NOMO-1 (cell line): ENCODE measurements around the gene SBF2.
A peak's percentile ranks its signal among the peaks of the same experiment; 100 is the strongest.

ENCODE experiments used
- DNase-seq, 2 experiments: peaks; one replicate each; lab custom pipeline; 2025; ENCODE audit not compliant: unreplicated experiment in 2 of 2; lab: John Stamatoyannopoulos, UW

Gene SBF2

DNA sequence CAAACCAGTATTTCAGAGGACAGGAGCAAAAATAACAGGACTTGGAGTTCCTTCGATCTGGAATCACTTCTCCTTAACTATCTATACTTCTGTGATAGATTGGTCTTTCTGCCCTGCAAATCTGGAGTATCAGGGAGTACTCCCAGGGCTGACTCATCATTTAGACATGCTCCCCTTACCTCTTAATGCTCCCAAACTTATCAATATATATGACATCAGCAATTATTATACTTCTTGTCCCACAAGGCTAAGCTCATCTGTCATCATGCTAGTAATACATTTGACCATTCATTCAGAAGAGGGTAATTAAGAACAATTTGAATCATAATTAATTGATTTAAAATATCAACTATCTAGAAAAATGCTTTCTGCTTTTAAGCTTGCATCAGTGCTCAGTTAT is 466.3 kb downstream of the SBF2 start:
- no peak for DNase-seq

GRCh38 chr11:9826390-9826789 is 467.6 kb downstream of the SBF2 start:
- DNase-seq = no peak

GRCh38 chr11:9825895-9826294 is 468.1 kb downstream of the SBF2 start:
- no peak for DNase-seq

DNA sequence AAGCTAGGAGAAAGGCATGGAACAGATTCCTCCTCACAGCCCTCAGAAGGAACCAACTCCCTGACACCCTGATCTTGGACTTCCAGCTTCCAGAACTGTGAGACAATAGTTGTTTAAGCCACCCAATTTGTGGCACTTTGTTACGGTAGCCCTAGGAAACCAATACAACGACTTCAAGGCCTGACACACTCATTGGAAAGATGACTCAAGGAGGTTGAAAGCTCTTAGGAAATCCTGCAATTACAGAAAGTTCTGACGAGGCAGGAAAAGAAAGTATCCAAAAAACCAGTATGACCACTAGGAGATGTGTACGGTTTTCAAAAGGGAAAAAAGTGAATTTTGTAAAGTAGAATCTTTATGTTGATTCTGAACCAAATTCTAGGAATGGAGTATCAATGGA is 468.7 kb downstream of the SBF2 start:
- DNase-seq = no peak

DNA sequence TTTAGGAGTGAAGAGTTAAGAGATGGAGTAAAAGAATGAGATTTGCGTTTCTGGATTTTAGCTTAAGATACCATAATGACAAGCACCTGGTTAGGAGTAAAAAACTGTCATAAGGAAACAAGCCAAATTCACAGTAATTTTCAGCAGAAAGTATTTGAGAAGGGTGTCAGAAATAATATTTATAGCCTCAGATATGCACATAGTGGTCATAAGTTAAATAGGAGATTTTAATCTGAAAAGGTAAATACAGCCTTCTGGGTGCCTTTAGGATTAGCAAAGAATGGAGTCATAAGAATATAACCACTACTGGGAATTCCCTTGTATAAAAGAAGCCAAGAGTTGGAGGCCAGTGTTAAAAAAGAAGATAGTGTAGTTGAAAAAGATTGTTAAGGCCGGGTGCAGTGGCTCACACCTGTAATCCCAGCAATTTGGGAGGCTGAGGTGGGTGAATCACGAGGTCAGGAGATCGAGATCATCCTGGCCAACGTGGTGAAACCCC is 470.1 kb downstream of the SBF2 start:
- DNase-seq = no peak

DNA sequence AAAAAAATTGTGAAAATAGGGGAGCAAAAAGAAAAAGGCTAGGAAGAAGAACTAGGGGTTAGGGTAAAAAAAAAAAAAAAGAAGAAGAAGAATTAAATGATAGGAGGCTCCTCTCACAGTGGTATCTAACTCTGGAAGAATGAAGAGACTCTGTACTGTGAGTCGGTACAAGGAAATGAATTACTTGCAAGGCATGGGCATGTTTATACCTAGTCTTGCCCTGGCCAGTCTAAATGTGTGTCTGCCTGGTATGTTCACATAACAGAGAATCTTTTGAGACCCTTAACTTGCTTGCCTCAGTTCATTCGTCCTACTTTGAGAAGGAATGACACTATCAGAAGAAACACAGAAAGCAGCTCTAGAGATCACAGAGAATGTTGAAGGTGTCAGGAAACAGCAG is 470.6 kb downstream of the SBF2 start:
- no peak for DNase-seq

GRCh38 chr11:9821008-9821752 is 472.8 kb downstream of the SBF2 start:
- DNase-seq = no peak

DNA sequence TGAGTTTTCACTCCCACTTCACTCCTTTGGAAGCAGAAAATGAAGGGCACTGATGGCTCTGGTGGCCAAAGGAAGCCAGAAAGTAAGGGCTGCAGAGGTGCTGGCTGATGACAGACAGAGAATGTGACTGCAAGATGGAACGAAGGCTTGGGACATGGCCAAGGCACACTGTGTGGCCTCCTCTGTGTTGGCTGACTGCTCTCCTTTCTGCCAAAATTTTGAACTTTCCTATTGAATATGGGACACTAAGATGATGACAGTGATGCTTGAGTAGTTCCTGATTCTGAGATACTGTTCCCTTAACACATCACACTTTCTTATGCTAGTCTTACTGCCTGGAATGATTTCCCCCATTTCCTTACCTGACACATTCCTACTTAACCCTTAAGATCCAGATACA is 473.8 kb downstream of the SBF2 start:
- no peak for DNase-seq

DNA sequence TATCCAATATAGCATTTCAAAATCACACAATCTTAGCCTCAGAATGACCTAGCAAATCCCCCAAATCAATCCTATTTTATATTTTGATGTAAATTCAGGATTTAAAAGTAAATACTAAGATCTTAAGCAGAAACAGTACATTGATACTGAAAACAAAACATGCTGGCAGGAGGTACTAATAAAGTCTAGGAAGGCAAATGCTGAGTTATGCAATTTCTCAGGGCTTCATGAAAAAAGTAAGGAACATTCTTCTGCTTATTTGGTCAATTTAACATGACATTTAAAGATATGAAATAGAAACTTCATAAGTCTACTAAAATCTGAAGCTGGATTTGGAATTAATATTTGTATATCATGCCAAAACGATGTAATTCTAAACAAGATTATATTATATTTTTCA is 476.8 kb downstream of the SBF2 start:
- no peak for DNase-seq

GRCh38 chr11:9815486-9816136 is 478.4 kb downstream of the SBF2 start:
- DNase-seq = no peak

GRCh38 chr11:9814108-9814507 is 479.9 kb downstream of the SBF2 start:
- no peak for DNase-seq

GRCh38 chr11:9808943-9809342 is 485.1 kb downstream of the SBF2 start:
- no peak for DNase-seq

- DNase-seq = no peak
Observed at GRCh38 chr11:9806946-9807687, 486.9 kb downstream of the SBF2 start.

DNA sequence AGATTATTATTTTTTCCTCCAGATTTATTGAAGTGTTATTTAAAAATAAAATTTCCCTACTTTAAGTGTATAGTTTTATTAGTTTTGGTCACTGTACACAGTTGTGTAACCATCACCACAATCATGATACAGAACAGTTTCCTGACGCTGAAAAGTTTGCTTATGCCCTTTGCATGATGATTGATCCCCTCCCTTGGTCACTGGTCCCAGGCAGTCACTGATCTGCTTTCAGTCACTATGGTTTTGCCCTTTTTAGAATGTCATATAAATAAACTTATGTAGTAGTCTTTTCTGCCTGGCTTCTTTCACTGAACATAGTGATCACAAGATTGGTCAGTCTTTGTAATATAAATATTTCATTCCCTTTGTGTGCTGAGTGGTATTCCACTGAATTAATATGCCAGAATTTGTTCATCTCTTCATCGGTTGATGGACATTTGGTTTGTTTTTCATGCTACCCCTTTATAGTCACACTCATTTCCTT is 489.6 kb downstream of the SBF2 start:
- no peak for DNase-seq

DNA sequence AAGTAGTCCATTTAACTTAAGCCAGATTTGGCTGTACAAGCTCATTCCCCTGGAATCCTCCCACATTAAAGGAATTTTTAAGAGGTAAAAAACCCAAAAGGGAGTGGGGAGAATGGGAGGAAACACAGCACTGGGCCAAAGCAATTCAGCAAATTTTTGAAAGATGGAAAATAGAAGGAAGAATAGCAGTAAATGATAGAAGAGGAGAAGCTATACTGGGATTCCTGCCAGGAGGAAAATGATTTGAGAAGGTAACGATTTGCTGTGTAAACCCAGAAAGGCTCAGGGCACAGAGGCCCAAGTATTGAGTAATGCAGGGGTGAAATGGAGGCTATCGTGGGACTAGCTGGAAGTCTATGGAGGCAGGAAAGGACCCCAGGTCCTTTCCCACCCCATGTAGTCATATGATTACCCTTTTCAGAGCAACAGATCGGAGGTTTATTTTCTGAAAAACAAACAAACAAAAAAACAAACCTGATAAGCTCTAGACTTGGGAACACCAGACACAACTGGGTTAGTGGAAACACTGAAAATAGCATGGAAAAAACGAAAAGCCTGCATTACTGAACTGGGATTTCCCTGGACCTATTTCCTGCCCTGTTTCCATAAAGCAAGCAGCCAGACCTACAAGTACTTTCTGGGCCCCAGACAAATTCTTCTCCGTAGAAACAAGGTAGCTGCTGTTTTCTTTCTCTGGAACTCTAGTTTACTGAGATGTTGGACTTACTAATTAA is 490.2 kb downstream of the SBF2 start:
- DNase-seq = no peak

DNA sequence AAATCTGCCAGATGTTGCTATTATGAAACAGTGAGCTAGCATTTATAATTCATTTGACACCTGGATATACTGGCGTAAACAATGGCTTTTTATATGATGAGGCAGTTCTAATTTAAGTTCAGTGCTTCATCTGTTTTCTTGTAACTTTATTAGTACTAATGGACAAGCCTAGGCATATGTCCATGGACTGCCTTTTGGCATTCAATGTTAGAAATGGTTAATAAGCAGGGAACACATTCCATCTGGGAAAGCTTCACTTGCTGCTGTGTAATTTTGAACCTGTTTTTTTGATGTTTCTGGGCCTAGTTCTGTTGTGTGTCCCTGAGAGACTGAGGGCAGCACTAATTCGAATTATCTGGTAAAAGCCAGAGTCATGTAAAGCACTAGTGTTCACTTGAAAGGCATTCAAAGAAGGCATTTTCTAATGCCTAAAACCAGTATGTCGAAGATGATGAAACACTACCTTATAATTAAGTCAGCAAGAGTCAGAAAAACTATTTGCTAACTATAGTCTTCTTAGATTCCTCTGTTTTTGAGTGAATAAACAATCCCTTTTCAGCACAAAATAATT is 491.6 kb downstream of the SBF2 start:
- no peak for DNase-seq

DNA sequence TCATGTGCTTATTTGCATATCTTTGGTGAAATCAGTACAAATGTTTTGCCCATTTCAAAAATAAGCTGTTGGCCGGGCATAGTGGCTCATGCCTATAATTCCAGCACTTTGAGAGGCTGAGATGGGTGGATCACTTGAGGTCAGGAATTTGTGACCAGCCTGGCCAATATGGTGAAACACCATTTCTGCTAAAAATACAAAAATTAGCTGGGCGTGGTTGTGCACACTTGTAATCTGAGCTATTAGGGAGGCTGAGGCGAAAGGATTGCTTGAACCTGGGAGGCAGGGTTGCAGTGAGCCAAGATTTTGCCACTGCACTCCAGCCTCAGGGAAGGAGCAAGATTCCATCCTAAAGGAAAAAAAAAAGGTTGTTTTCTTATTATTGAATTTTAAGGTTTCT is 494.1 kb downstream of the SBF2 start:
- no peak for DNase-seq

- DNase-seq = no peak
Observed at GRCh38 chr11:9797300-9797699, 496.7 kb downstream of the SBF2 start.

DNA sequence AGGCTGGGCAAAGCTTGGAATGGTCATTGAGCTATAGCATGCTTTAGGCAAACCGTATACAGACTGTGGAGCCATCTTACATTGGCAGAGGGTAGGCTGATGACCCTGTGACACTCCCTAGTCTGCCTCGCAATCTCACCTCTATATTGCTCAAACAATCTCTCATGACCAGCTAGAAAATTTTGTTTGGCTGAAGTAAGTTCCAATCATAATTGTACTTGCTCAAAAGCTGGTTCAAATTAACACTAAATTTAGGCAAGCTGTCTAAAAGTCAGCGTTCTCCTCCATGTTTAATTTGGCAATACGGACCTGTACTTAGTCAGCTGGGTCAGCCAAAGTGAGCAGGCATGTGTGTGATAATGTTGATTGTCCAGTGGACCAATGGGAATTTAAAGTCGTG is 497.2 kb downstream of the SBF2 start:
- DNase-seq = peak in 1 of 2 experiments; percentile 2

- no peak for DNase-seq
Observed at GRCh38 chr11:9796266-9796665, 497.8 kb downstream of the SBF2 start.

GRCh38 chr11:9790703-9791102 is 503.3 kb downstream of the SBF2 start:
- DNase-seq = no peak
